Right lobe of liver (tissue), 4 donors: ENCODE results near the gene TOR4A.

Experiments used
- POLR2A ChIP-seq: fragments of 450-650 bp; IDR thresholded peaks from one replicate; pipeline ENCODE4 v1.6.1; 2017; ENCODE audit warnings: antibody characterized with exemption, mild to moderate bottlenecking
- TF ChIP-seq, protein P1 (sequence below), 4 donors: fragments of 200-600 bp in 3 of 4; fragments of 450-650 bp in 1 of 4; IDR thresholded peaks; one replicate each; pipeline versions ENCODE4 v1.5.1 to v1.8.0; 2016 to 2022; ENCODE audit warnings: antibody characterized with exemption in 4 of 4, mild to moderate bottlenecking in 2 of 4
- donor health status: DM: no; HTN: no; CAD: no.
- donor health status: DM: no; HTN: no; CAD: no.
- donor health status: DM: no; HTN: yes; CAD: no.

DNA sequence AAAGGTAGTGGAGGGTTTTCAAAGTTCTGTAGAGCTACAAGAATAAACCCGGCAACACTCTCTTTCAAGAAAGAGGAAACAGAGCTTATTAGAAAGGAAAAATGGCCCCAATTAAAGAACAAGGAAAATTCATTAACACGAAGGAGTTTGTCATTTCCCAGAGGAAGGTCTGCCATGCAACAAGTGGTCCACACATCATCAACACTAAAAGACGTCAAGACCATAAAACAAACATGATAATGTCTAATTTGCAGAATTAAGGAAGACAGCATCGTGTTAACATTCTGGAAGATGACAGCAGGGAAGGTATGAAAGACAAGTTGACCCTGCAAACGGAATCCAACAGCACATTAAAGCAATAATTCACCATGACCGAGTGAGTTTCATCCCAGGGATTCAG is 53.2 kb downstream of the TOR4A start:
- TF ChIP-seq, protein P1, sequence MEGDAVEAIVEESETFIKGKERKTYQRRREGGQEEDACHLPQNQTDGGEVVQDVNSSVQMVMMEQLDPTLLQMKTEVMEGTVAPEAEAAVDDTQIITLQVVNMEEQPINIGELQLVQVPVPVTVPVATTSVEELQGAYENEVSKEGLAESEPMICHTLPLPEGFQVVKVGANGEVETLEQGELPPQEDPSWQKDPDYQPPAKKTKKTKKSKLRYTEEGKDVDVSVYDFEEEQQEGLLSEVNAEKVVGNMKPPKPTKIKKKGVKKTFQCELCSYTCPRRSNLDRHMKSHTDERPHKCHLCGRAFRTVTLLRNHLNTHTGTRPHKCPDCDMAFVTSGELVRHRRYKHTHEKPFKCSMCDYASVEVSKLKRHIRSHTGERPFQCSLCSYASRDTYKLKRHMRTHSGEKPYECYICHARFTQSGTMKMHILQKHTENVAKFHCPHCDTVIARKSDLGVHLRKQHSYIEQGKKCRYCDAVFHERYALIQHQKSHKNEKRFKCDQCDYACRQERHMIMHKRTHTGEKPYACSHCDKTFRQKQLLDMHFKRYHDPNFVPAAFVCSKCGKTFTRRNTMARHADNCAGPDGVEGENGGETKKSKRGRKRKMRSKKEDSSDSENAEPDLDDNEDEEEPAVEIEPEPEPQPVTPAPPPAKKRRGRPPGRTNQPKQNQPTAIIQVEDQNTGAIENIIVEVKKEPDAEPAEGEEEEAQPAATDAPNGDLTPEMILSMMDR (IDR thresholded peaks at IDR 0.05), result no peak
- no peak for TF ChIP-seq POLR2A
